Measurements from ENCODE around the gene PLN.

The PLN gene

DNA sequence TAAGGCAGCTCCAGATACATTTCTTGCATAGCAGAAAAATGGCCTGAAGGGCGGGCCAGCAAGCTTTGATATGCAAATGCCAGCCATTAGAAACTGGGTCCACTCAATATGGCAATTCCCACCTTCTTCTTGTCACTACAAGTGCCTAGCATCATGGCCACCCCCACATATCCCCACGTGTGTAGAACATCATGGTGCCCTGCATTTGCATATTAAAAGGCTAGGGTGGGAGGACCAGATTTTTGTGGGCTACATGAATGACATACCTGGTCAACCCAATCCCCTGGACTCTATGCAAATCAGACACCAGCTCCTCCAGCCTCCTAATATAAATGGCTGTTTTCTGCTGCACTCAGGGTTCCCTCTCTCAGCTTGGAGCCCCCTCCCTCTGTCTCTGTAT is 31.7 kb downstream of the PLN start:
- no peak for DNase-seq (ENCODE audit: low read depth, low spot score)

DNA sequence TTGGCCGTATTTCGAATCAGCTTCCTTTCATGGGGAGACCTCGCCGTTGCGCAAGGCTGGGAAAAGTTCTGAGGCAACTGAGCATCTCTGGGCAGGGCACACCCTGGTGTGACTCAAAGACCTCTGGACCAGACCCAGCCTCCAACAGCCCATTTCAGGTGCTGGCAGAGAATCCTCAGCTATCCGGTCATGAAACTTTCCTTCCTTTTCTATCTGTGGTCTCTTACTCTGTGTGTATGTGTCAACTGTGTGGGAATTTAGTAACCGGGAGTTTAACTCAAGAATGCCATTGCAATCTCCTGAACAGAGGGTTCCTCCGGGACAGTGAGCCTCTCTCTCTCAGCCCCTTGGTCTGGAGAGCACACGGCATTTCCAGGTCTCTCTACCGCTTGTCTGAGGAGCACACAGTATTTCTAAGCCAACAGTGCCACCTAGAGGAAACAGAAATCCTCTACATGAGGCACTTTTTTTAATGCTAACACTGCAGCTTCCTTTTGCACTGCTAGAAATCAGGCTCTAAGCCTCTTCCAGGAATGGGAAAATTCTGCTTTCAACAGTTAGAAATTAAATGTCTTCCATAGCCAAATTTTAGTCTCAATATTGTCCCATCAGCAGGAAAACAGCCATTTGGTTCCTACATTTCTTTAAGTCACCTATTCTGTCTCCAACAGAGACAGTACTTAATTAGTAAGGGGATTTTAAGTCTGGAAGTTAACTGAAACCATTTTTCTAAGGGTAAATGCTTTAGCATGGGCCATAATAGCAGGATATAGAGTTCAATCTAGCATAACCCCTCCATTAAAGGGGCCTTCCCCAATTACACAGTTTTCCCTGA is 32.7 kb downstream of the PLN start:
- peak; percentile 39 for DNase-seq (ENCODE audit: low read depth, low spot score)

- no peak for DNase-seq (ENCODE audit: low read depth, low spot score)
Measured at GRCh38 chr6:118581489-118581959, 33.4 kb downstream of the PLN start.

DNA sequence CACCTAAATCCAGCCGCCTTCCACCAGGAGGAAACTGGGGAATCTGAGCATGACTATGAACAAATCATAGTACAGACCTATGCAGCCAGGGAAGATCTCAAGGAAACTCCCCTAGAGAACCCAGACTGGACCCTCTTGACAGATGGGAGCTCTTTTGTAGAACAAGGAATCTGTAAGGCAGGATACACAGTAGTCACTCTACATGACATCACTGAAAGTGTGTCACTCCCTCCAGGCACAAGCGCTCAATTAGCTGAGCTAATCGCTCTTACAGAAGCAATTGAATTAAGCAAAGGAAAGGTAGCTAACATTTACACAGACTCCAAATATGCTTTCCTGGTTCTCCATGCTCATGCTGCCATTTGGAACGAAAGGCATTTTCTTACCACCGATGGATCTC is 36.8 kb downstream of the PLN start:
- DNase-seq (ENCODE audit: low read depth, low spot score): no peak

- no peak for DNase-seq (ENCODE audit: low read depth, low spot score)
Measured at GRCh38 chr6:118586746-118587485, 38.8 kb downstream of the PLN start.

- DNase-seq (ENCODE audit: low read depth, low spot score): no peak
Measured at GRCh38 chr6:118588626-118589025, 40.5 kb downstream of the PLN start.

DNA sequence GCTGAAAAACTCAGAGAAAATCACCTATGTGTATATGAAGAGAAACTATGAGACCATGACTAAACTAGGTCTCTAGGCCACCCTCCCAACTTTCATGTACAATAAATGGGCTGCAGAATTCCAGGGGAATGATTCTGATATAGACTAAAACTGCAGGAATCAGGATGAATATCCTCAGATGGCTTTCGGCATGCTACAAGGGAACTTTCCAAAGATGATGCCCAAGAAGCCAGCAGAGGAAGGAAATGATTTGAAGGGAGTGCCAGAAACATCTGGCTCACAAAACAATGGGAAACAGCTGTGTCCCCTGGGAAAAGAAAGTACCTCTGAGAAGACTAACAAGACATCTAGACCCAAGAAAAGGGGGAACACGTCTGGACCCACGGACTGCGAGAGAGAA is 41.1 kb downstream of the PLN start:
- DNase-seq (ENCODE audit: low read depth, low spot score): no peak

GRCh38 chr6:118589649-118590365 is 41.7 kb downstream of the PLN start:
- DNase-seq (ENCODE audit: low read depth, low spot score): no peak

DNA sequence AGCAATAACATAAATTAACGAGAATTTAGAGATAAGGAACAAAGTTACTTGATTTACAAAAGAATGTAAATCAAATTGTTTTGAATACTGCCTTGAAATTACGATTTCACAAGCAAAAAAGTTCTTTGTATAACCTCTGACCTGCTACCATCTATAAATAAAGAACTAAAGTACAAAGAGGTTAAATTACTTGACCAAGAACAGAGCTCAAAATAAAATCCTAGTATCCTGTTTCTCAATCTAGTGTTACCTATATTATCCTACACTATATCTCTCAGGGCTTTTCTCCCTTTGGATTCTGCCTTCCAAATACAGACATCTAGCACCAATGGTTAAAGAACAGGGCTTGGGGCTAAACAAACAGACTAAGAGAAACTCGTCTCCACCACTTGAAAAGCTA is 43.8 kb downstream of the PLN start:
- DNase-seq (ENCODE audit: low read depth, low spot score): no peak

- DNase-seq (ENCODE audit: low read depth, low spot score): no peak
Measured at GRCh38 chr6:118594877-118595276, 46.8 kb downstream of the PLN start.

DNA sequence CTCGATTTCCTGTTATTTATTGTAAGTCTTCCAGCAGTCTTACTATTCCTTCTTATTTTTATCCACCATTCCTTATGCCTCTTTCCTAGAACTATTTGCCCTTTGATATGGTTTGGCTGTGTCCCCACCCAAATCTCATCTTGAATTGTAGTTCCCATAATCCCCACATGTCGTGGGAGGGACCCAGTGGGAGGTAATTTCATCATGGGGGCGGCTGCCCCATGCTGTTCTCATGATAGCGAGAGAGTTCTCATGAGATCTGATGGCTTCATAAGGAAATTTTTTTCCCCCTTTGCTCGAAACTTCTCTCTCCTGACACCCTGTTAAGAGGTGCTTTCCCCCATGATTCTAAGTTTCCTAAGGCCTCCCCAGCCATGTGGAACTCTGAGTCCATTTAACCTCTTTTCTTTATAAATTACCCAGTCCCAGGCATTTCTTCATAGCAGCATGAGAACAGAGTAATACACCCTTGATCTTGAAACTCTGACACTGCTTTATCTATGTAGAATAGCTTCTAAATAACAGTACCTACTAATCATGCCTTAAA is 48.8 kb downstream of the PLN start:
- no peak for DNase-seq (ENCODE audit: low read depth, low spot score)

- no peak for DNase-seq (ENCODE audit: low read depth, low spot score)
Measured at GRCh38 chr6:118597636-118598035, 49.5 kb downstream of the PLN start.

DNA sequence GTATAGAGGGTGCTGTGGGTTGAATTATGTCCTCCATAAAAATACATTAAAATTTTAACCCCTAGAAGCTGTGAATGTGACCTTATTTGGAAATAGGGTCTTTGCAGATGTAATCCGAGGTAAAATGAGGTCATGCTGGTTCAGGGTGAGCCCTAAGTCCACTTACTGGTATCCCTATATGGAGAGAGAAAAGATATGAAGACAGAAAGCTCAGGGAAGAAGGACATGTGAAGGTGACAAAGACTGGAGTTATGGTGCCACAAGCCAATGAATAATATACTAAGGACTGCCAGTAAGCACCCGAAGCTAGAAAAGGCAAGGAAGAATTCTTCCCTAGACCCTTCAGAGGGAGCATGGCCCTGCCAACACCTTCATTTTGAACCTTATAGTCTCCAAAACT is 50.2 kb downstream of the PLN start:
- DNase-seq (ENCODE audit: low read depth, low spot score): no peak

- DNase-seq (ENCODE audit: low read depth, low spot score): no peak
Measured at GRCh38 chr6:118602300-118602699, 54.2 kb downstream of the PLN start.

GRCh38 chr6:118603372-118603771 is 55.3 kb downstream of the PLN start:
- no peak for DNase-seq (ENCODE audit: low read depth, low spot score)

DNA sequence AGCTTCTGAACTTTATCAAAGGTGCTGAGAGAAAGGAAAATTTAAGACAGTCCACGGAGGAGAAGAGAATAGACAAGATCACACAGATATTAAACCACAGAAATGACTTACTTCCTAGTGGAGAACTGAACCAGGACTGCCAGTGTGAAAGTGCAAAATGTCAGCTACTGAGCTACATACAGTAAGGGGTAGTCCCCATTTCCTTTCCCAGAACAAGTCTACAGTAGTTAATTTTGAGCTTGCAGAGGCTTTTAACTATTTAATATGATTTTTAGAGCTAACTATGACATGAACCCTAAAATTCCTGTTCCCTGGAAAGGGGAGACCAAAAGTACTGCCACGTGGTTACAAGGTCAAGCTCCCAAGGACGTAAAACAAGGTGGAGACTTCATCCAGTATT is 58.2 kb downstream of the PLN start:
- no peak for DNase-seq (ENCODE audit: low read depth, low spot score)

GRCh38 chr6:118606858-118607257 is 58.8 kb downstream of the PLN start:
- DNase-seq (ENCODE audit: low read depth, low spot score): no peak
